Kidney (tissue), 14 donors: Measurements from ENCODE around the gene ADAMTS9. TPM values are rescaled to one million over a fixed set of nuclear protein-coding genes. Genes with fewer than 3 reads are reported as not detected.
A peak's percentile ranks its signal among the peaks of the same experiment; 100 is the strongest.

Experiments used
- DNase-seq, 5 donors: peaks; one replicate each; pipeline ENCODE4 v3.0.0-alpha.2; 2013 to 2020
- FAIRE-seq: peaks from 2 replicates; lab custom pipeline; 2012; peaks lifted over from hg19 to GRCh38; lab: Jason Lieb, UNC
- H3K27ac ChIP-seq, 2 donors: one replicate each; pipeline ENCODE4 v1.7.0; 2013; ENCODE audit warnings: low read depth in 2 of 2, low read length in 2 of 2, inconsistent platforms in 1 of 2
- H3K27me3 ChIP-seq: one replicate; pipeline ENCODE4 v1.7.1; 2013; ENCODE audit warnings: low read length, inconsistent platforms; ENCODE audit not compliant: control insufficient read depth, insufficient read depth
- H3K36me3 ChIP-seq, 3 donors: one replicate each; pipeline versions ENCODE4 v1.7.0 to v1.7.1; 2013; ENCODE audit warnings: low read length in 3 of 3, control low read depth in 1 of 3, inconsistent platforms in 1 of 3; ENCODE audit not compliant: insufficient read depth in 3 of 3, control insufficient read depth in 2 of 3
- H3K4me1 ChIP-seq, 3 donors: one replicate each; pipeline versions ENCODE4 v1.7.0 to v1.7.1; 2013; ENCODE audit warnings: low read length in 3 of 3, inconsistent platforms in 1 of 3, low read depth in 1 of 3; ENCODE audit not compliant: control insufficient read depth in 2 of 3, insufficient read depth in 2 of 3
- H3K4me3 ChIP-seq, 3 donors: one replicate each; pipeline versions ENCODE4 v1.7.0 to v1.8.1; 2013; ENCODE audit warnings: low read length in 3 of 3, control low read depth in 1 of 3, inconsistent platforms in 1 of 3
- H3K9ac ChIP-seq, 3 donors: one replicate each; pipeline versions ENCODE4 v1.7.0 to v1.7.1; 2013; ENCODE audit warnings: low read length in 3 of 3, control low read depth in 1 of 3, inconsistent platforms in 1 of 3
- H3K9me3 ChIP-seq, 3 donors: one replicate each; pipeline versions ENCODE4 v1.7.0 to v1.7.1; 2013; ENCODE audit warnings: low read length in 3 of 3, control low read depth in 1 of 3, inconsistent platforms in 1 of 3; ENCODE audit not compliant: control insufficient read depth in 2 of 3, insufficient read depth in 1 of 3
- CTCF ChIP-seq: IDR thresholded peaks from 3 replicates; pipeline ENCODE4 v1.5.1; 2012; ENCODE audit warnings: mild to moderate bottlenecking, moderate library complexity, borderline replicate concordance; ENCODE audit not compliant: insufficient read depth; ENCODE audit errors: extremely low read depth
- intact Hi-C: fragments of 100-400 bp; cut with DNase I; formaldehyde crosslinking; loops from one replicate; pipeline ENCODE4 v1.11.1; 2022
- polyA plus RNA-seq: library from polyadenylated mRNA; stranded (reverse); fragments of 350-450 nt; fragmentation: Illumina TruSeq; extraction: RNeasy Lipid Tissue Mini Kit (QIAGEN cat#74804); gene quantifications from one replicate; pipeline ENCODE4 v1.2.3, GENCODE V29; 2014; ENCODE audit warnings: low read depth, low replicate concordance; ENCODE audit not compliant: insufficient read depth
- total RNA-seq: library from RNA; stranded (reverse); fragmentation: NEBNext Ultra II Directional; extraction: Animal tissue kit (Norgen Biotek cat#: 25700); gene quantifications from one replicate; pipeline ENCODE4 v1.2.1, GENCODE V29; 2021
- donor health status: control.
- donor health status: control.
- donor health status: control.
- donor health status: control.
- donor health status: control.
- donor health status: DM: yes; HTN: yes; CAD: no.
- donor health status: Normal renal cell carcinoma (clear cell type).

ADAMTS9 gene
- total and polyA plus RNA-seq, 2 donors from 2014 or later = 25.0 to 117 TPM

DNA sequence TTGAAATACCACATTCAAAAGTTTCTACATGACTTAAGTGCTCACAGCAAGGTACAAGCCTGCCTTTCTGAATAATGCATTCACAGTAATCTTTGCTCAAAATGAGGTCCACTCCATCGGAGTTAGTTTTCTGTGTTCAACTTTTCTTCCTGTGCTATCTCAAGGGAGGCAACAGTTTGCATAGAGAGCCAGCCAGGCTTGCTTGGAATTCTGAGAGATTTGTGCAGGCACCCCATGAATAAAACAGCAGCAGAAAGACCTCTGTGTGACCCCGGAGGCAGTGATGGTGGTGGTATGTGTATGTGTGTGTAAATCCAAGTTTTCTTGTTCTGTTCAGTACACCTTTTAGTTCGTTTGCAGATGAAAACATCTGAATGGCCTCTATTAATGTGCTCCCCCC lies 124.0 kb downstream of the ADAMTS9 start:
- Histone ChIP-seq H3K4me1 (peaks cover 2 to 35% (median 17%) of the 10 kb centered on the region in 3 donors), H3K27me3 (no peaks in the 10 kb centered on the region), H3K27ac (peak overlapping the region; percentile 66 to 72), H3K36me3 (peaks cover 0 to 9% (median 0%) of the 10 kb centered on the region in 3 donors), H3K9me3 (no peaks in the 10 kb centered on the region), H3K9ac (peak overlapping the region in 1 of 3 donors; percentile 96), H3K4me3 (peak overlapping the region; percentile 12 to 88 (median 76))
- TF ChIP-seq CTCF = no peak
- FAIRE-seq (no peak), DNase-seq (peak in 3 of 5 donors; percentile 63 to 77 (median 74))
- intact Hi-C loops = no loop called here

DNA sequence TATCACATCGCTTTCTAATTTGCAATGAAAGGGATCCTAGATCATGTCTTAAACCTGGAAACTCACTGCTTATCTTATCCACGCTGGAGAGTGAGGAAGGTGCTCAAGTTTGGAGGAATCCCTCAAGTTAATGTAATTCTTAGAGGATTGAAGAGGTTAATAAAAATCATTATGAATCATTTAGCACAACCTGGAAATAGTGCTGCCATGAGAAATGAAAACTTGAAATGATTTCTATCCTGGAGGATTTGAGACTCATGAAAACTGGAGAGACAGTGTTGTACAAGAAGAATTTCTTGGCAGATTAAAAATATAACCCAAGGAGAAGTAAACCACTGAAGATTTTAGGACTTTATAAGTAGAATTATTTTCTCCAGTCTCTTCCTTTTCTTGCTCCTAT lies 125.9 kb downstream of the ADAMTS9 start:
- peaks cover 0 to 14% (median 4%) of the 10 kb centered on the region in 3 donors for H3K36me3 ChIP-seq
- no peak for TF ChIP-seq CTCF
- H3K4me3 ChIP-seq = peak overlapping the region; percentile 58 to 88 (median 76)
- FAIRE-seq (no peak), DNase-seq (no peak)
- H3K9me3 ChIP-seq = no peaks in the 10 kb centered on the region
- intact Hi-C loops = no loop called here
- H3K27me3 ChIP-seq = no peaks in the 10 kb centered on the region
- H3K9ac ChIP-seq = peak overlapping the region; percentile 30 to 96 (median 41)
- H3K27ac ChIP-seq = peak overlapping the region; percentile 86 to 88
- peaks cover 2 to 33% (median 21%) of the 10 kb centered on the region in 3 donors for H3K4me1 ChIP-seq

- peak overlapping the region; percentile 86 to 88 for H3K27ac ChIP-seq
- no peaks in the 10 kb centered on the region for H3K27me3 ChIP-seq
- intact Hi-C loops = no loop called here
These were observed 126.4 kb downstream of the ADAMTS9 start for GRCh38 chr3:64561325-64561843.

More at GRCh38 chr3:64561325-64561843, 126.4 kb downstream of the ADAMTS9 start:
- H3K4me1 ChIP-seq = peaks cover 2 to 36% (median 21%) of the 10 kb centered on the region in 3 donors
- no peak for TF ChIP-seq CTCF
- no peaks in the 10 kb centered on the region for H3K9me3 ChIP-seq
- H3K4me3 ChIP-seq = peak overlapping the region; percentile 58 to 88 (median 76)
- peaks cover 0 to 17% (median 6%) of the 10 kb centered on the region in 3 donors for H3K36me3 ChIP-seq
- DNase-seq (peak in 2 of 5 donors; percentile 72 to 73), FAIRE-seq (no peak)
- peak overlapping the region; percentile 30 to 96 (median 61) for H3K9ac ChIP-seq
